Cardiac muscle cell (in vitro differentiated cells and primary cell): ENCODE results near the gene TMCC2. TPM values are rescaled to one million over a fixed set of nuclear protein-coding genes. Genes with fewer than 3 reads are reported as not detected.

ENCODE experiments used
- DNase-seq, 2 donors: peaks; one replicate each; pipeline versions ENCODE4 v3.0.0 to v3.0.0-alpha.2; 2010 to 2017; ENCODE audit warnings: low read depth in 1 of 2, low spot score in 1 of 2
- H3K27ac ChIP-seq: fragments of 200-600 bp; sonication (generic); 2 replicates; pipeline ENCODE4 v1.5.1; 2016
- H3K27me3 ChIP-seq: fragments of 200-600 bp; sonication (generic); 2 replicates; pipeline ENCODE4 v1.6.0; 2016; ENCODE audit warnings: control low read depth
- H3K36me3 ChIP-seq: fragments of 200-600 bp; sonication (generic); 2 replicates; pipeline ENCODE4 v1.5.1; 2016; ENCODE audit warnings: control low read depth
- H3K4me1 ChIP-seq: fragments of 200-600 bp; sonication (generic); 2 replicates; pipeline ENCODE4 v1.8.1; 2017; ENCODE audit warnings: low read depth, mild to moderate bottlenecking, mixed run types
- H3K4me3 ChIP-seq: fragments of 200-600 bp; sonication (generic); 2 replicates; pipeline ENCODE4 v1.5.1; 2016; ENCODE audit warnings: mild to moderate bottlenecking
- H3K9me3 ChIP-seq: fragments of 200-600 bp; sonication (generic); 2 replicates; pipeline ENCODE4 v1.5.1; 2017; ENCODE audit warnings: low read depth, mild to moderate bottlenecking, control low read depth
- CTCF ChIP-seq: IDR thresholded peaks from 2 replicates; pipeline ENCODE4 v1.5.1; 2012; ENCODE audit warnings: low read depth, mild to moderate bottlenecking, low read length
- polyA plus RNA-seq: library from polyadenylated mRNA; unstranded; fragments of >200 nt; fragmentation: Nextera tagmentation; extraction: Ambion mirVana; gene quantifications from 2 replicates; pipeline ENCODE4 v1.2.1, GENCODE V29; 2016
- total RNA-seq: library from RNA; depleted of rRNA; stranded (reverse); fragments of >200 nt; gene quantifications from 2 replicates; pipeline ENCODE4 v1.2.3, GENCODE V29; 2016

The TMCC2 gene
- total and polyA plus RNA-seq, 2 experiments from 2014 or later: 6.3 to 10.9 TPM

GRCh38 chr1:205316161-205316566, 88.4 kb downstream of the TMCC2 start:
- no peak overlapping the region for H3K27ac ChIP-seq
- H3K36me3 ChIP-seq: no peaks in the 10 kb centered on the region
- TF ChIP-seq CTCF: no peak
- no peaks in the 10 kb centered on the region for H3K27me3 ChIP-seq
- peaks cover 22% of the 10 kb centered on the region for H3K4me1 ChIP-seq
- H3K9me3 ChIP-seq: no peaks in the 10 kb centered on the region
- no peak for DNase-seq
- no peak overlapping the region for H3K4me3 ChIP-seq

GRCh38 chr1:205317311-205317917, 89.7 kb downstream of the TMCC2 start:
- no peak for TF ChIP-seq CTCF
- H3K36me3 ChIP-seq: no peaks in the 10 kb centered on the region
- peaks cover 22% of the 10 kb centered on the region for H3K4me1 ChIP-seq
- H3K27ac ChIP-seq: peak overlapping the region; percentile 11
- H3K4me3 ChIP-seq: no peak overlapping the region
- H3K9me3 ChIP-seq: no peaks in the 10 kb centered on the region
- H3K27me3 ChIP-seq: no peaks in the 10 kb centered on the region
- DNase-seq: peak; percentile 55 to 94

DNA sequence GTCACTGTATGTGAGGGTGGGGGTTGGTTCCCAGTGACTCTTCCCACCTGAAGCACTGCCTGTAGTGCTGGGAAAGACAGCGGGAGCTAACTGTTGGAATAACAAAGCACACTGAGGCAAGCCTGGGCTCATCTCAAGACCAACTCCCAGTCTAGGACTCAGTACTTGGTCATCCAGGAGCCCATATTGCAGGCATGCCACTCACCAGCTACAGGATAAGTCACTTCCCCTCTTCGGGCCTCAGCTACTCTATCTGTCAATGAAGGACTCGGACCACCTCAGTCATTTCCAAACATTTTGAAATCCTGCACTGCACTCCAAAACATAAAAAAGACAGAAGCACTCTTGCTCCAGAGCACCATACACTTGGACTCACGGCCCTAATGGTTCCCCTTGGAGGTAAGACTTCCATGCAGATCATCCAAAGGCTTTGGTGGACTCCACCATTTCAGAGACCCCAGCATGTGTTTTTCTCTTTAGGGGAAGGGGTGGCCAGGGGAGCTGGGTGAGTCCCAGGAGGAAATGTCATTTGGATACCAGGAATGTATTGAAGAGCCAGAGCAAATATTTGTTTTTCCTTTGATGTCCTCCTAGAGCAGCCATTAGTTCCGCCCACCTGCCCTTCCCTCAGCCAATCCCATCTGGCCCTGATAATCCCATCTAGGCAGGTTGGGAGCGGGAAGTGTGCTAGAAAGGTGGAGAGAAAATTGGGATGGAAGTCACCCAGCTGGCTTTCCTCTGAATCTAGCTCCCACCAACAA, 90.7 kb downstream of the TMCC2 start:
- H3K27me3 ChIP-seq: no peaks in the 10 kb centered on the region
- H3K36me3 ChIP-seq: no peaks in the 10 kb centered on the region
- no peak overlapping the region for H3K27ac ChIP-seq
- H3K4me1 ChIP-seq: peaks cover 18% of the 10 kb centered on the region
- no peak overlapping the region for H3K4me3 ChIP-seq
- TF ChIP-seq CTCF: no peak
- DNase-seq: no peak
- H3K9me3 ChIP-seq: no peaks in the 10 kb centered on the region

DNA sequence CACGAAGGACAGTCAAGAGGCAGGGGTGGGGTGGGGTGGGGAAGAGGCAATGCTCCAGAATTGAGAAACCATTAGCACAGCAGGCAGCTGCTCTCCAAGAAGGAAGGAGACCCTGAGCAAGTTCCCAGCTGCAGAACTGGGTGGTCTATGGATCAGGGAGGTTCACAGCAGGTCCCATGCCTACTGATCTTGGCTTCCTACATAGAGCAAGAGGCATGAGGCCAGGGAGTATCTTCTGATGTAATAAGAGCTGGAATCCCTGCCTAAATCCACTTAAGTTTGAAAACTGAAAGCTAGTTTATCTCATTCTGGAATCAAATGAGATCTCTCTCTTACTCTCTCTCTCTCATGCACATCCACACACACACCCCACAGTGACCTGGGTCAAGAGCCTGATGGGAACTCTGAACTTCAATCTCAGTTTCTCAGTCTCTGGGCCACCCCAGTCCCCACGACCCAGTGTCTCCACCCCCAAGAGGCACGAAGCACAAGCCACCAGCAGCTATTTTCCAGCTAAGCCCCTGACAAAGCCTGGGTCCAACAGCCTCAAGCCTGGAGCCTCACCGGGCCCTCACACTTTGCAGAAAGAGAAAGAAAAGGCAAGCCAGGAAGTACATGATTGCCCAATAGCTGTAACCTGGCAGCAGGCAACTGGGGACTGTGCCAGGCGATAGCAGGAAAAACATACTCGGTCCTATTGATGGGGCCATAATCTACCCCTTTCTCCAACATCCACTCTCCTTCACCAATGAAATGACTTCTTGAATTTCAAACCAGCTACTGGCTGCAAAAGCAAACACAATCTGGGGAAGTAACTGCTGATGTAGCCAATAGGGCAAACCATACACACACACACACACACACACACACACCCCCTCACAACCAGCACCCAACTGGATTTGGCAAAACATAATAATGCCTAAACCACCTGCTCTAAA, 91.6 kb downstream of the TMCC2 start:
- peaks cover 10% of the 10 kb centered on the region for H3K4me1 ChIP-seq
- H3K27me3 ChIP-seq: no peaks in the 10 kb centered on the region
- H3K4me3 ChIP-seq: no peak overlapping the region
- TF ChIP-seq CTCF: no peak
- H3K9me3 ChIP-seq: no peaks in the 10 kb centered on the region
- no peak overlapping the region for H3K27ac ChIP-seq
- no peaks in the 10 kb centered on the region for H3K36me3 ChIP-seq
- peak in 1 of 2 donors; percentile 92 for DNase-seq

GRCh38 chr1:205321162-205321958, 93.6 kb downstream of the TMCC2 start, which contains the start of gene NUAK2:
Gene NUAK2, minus strand, starts transcription at chr1:205321745. Its CDS starts 117 bp downstream, at chr1:205321628.
- Histone ChIP-seq H3K4me1 (peaks cover 16% of the 10 kb centered on the region), H3K36me3 (no peaks in the 10 kb centered on the region), H3K27me3 (no peaks in the 10 kb centered on the region), H3K27ac (peak within 1 kb of the TSS; percentile 15), H3K9me3 (no peaks in the 10 kb centered on the region), H3K4me3 (peak within 1 kb of the TSS; percentile 68)
- TF ChIP-seq CTCF: peak; percentile 40
- DNase-seq: peak; percentile 92 to 96
